Neuronal stem cell (in vitro differentiated cells): ENCODE measurements around the gene THAP12. TPM values are rescaled to one million over a fixed set of nuclear protein-coding genes. Genes with fewer than 3 reads are reported as not detected.

Experiments
- DNase-seq: peaks from one replicate; pipeline ENCODE4 v3.0.0-alpha.2; 2013; ENCODE audit warnings: low spot score
- H2AFZ ChIP-seq: one replicate; pipeline ENCODE4 v1.6.1; 2013; ENCODE audit warnings: mild to moderate bottlenecking, low read length, inconsistent platforms
- H2AK5ac ChIP-seq: 2 replicates; pipeline ENCODE4 v1.6.1; 2013; ENCODE audit warnings: low read depth, mild to moderate bottlenecking, inconsistent platforms, low read length, moderate library complexity, mixed read lengths
- H2BK120ac ChIP-seq: 2 replicates; pipeline ENCODE4 v1.6.1; 2013; ENCODE audit warnings: low read depth, mild to moderate bottlenecking, inconsistent platforms, low read length, moderate library complexity, mixed read lengths
- H2BK12ac ChIP-seq: one replicate; pipeline ENCODE4 v1.6.1; 2013; ENCODE audit warnings: low read length, inconsistent platforms
- H2BK15ac ChIP-seq: 2 replicates; pipeline ENCODE4 v1.6.1; 2013; ENCODE audit warnings: mild to moderate bottlenecking, low read length, inconsistent platforms, mixed read lengths
- H2BK5ac ChIP-seq: one replicate; pipeline ENCODE4 v1.6.1; 2013; ENCODE audit warnings: inconsistent platforms, mild to moderate bottlenecking, low read length, moderate library complexity
- H3K14ac ChIP-seq: one replicate; pipeline ENCODE4 v1.6.1; 2013; ENCODE audit warnings: low read length, inconsistent platforms
- H3K18ac ChIP-seq: 2 replicates; pipeline ENCODE4 v1.6.1; 2013; ENCODE audit warnings: low read length, inconsistent platforms
- H3K23ac ChIP-seq: 2 replicates; pipeline ENCODE4 v1.6.1; 2013; ENCODE audit warnings: low read depth, mild to moderate bottlenecking, mixed read lengths, low read length, inconsistent platforms; ENCODE audit not compliant: poor library complexity
- H3K27ac ChIP-seq: replicated peaks from 3 replicates; pipeline ENCODE4 v1.5.1; 2013; ENCODE audit warnings: low read length, inconsistent platforms
- H3K27me3 ChIP-seq, 3 experiments: 2 replicates each; pipeline ENCODE4 v1.6.1; 2013; ENCODE audit warnings: low read length in 3 of 3, mild to moderate bottlenecking in 2 of 3, inconsistent platforms in 1 of 3, low read depth in 1 of 3, mixed read lengths in 1 of 3, moderate library complexity in 1 of 3; ENCODE audit not compliant: control insufficient read depth in 3 of 3, insufficient read depth in 3 of 3
- H3K36me3 ChIP-seq, 2 donors: replicated peaks in 1 of 2; 2 replicates each; pipeline ENCODE4 v1.6.1; 2013; ENCODE audit warnings: low read length in 2 of 2; ENCODE audit not compliant: control insufficient read depth in 2 of 2, insufficient read depth in 2 of 2
- H3K4ac ChIP-seq: 2 replicates; pipeline ENCODE4 v1.6.1; 2013; ENCODE audit warnings: inconsistent platforms, mild to moderate bottlenecking, low read length, moderate library complexity
- H3K4me1 ChIP-seq, 2 donors: 1 replicate in 1 of 2; 2 replicates in 1 of 2; pipeline ENCODE4 v1.6.1; 2013; ENCODE audit warnings: low read length in 2 of 2, low read depth in 1 of 2; ENCODE audit not compliant: control insufficient read depth in 2 of 2, insufficient read depth in 1 of 2
- H3K4me2 ChIP-seq: one replicate; pipeline ENCODE4 v1.6.1; 2013; ENCODE audit warnings: mild to moderate bottlenecking, low read length, inconsistent platforms; ENCODE audit not compliant: insufficient read depth, poor library complexity, severe bottlenecking
- H3K4me3 ChIP-seq, 2 donors: 2 replicates each; pipeline ENCODE4 v1.5.1; 2013; ENCODE audit warnings: low read length in 2 of 2, mild to moderate bottlenecking in 2 of 2, inconsistent platforms in 1 of 2, moderate library complexity in 1 of 2
- H3K79me1 ChIP-seq: one replicate; pipeline ENCODE4 v1.6.1; 2013; ENCODE audit warnings: low read depth, mild to moderate bottlenecking, inconsistent platforms, low read length, moderate library complexity
- H3K9ac ChIP-seq: one replicate; pipeline ENCODE4 v1.6.1; 2013; ENCODE audit warnings: mild to moderate bottlenecking, low read depth, low read length, inconsistent platforms; ENCODE audit not compliant: poor library complexity
- H3K9me3 ChIP-seq, 2 donors: replicated peaks in 1 of 2; 2 replicates each; pipeline versions ENCODE3 to v1.6.1; 2013; ENCODE audit warnings: low read length in 2 of 2, mild to moderate bottlenecking in 2 of 2, inconsistent platforms in 1 of 2, low read depth in 1 of 2, mixed read lengths in 1 of 2, moderate library complexity in 1 of 2; ENCODE audit not compliant: control insufficient read depth in 2 of 2, insufficient read depth in 1 of 2
- H4K8ac ChIP-seq: one replicate; pipeline ENCODE4 v1.6.1; 2013; ENCODE audit warnings: low read depth, mild to moderate bottlenecking, inconsistent platforms, low read length, moderate library complexity
- H4K91ac ChIP-seq: one replicate; pipeline ENCODE4 v1.6.1; 2013; ENCODE audit warnings: low read length, low read depth, mild to moderate bottlenecking, inconsistent platforms; ENCODE audit not compliant: poor library complexity
- WGBS, 2 donors: extraction: QIAGEN DNeasy Blood & Tissue Kit; methylation state at CpG; one replicate each; pipeline ENCODE4 v1.1.7; 2013; ENCODE audit warnings: missing lambda C conversion rate in 2 of 2, mixed read lengths in 1 of 2; ENCODE audit not compliant: insufficient read length in 2 of 2, insufficient replicate concordance in 1 of 2; ENCODE audit errors: extremely low coverage in 2 of 2; 5-methylcytosine and 5-hydroxymethylcytosine counted together
- polyA plus RNA-seq, 2 experiments: library from polyadenylated mRNA; stranded (reverse); fragments of 200-250 nt; gene quantifications; one replicate each; pipeline ENCODE4 v1.2.3, GENCODE V29; 2013

The THAP12 gene, protein sequence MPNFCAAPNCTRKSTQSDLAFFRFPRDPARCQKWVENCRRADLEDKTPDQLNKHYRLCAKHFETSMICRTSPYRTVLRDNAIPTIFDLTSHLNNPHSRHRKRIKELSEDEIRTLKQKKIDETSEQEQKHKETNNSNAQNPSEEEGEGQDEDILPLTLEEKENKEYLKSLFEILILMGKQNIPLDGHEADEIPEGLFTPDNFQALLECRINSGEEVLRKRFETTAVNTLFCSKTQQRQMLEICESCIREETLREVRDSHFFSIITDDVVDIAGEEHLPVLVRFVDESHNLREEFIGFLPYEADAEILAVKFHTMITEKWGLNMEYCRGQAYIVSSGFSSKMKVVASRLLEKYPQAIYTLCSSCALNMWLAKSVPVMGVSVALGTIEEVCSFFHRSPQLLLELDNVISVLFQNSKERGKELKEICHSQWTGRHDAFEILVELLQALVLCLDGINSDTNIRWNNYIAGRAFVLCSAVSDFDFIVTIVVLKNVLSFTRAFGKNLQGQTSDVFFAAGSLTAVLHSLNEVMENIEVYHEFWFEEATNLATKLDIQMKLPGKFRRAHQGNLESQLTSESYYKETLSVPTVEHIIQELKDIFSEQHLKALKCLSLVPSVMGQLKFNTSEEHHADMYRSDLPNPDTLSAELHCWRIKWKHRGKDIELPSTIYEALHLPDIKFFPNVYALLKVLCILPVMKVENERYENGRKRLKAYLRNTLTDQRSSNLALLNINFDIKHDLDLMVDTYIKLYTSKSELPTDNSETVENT
- 48.7 TPM for polyA plus RNA-seq (2013, experiment 1 of 2)
- polyA plus RNA-seq (2013, experiment 2 of 2), result 47.2 TPM

DNA sequence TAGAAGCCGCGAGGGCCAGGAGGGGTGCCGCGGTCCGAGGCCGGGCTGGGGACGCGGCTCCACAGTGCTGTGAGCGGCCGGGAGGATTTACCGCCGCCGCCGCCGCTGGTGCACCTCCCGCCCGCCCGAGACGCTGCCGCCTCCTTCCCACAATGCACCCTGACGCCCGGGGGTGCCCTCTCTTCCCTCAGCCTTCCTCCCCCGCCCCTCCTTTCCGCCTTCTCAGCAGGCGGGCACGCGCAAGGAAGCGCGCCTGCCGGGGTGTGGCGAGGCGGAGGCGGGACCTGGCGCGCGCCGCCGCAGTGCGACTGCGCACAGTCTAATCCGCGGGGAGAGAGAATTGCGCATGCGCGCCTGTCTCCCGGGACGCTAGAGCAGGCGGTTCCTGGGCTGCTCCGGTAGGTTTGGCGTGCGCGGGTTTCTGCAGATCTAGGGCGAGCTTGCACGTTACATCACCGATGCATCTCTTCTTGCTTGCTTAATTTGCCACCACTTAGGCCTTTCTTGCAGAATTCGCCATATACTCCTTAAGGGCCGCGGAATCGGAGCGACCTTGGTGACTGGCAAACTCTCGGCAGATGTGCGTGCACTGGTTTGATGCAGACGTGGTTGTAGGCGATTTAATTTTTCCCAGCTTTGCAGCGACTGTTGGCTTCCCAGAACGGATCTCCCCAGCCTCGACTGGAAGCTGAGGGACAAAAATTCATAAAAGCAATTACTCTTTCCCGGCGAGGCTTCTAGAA lies at the start of gene THAP12, which contains the start of gene GVQW3:
Gene THAP12, minus strand, starts transcription at position 156 of the 743 bp plus-strand sequence. CDS start 296 bp downstream, outside the sequence.
Gene GVQW3, plus strand, starts transcription at position 347 of the 743 bp plus-strand sequence. CDS start 506 bp downstream, outside the sequence.
- H3K9me3 ChIP-seq, result peaks cover 0 to 7% of the 10 kb centered on the region in 2 donors
- H3K4me2 ChIP-seq, result peak within 1 kb of the TSS; percentile 68
- no peaks in the 10 kb centered on the region for H3K27me3 ChIP-seq
- H3K27ac ChIP-seq, result peak within 1 kb of the TSS; percentile 57
- H2BK5ac ChIP-seq, result no peak within 1 kb of the TSS
- H2BK12ac ChIP-seq, result no peak within 1 kb of the TSS
- H2BK15ac ChIP-seq, result no peak within 1 kb of the TSS
- peak within 1 kb of the TSS; percentile 49 for H3K23ac ChIP-seq
- peaks cover 2 to 28% of the 10 kb centered on the region in 2 donors for H3K36me3 ChIP-seq
- H3K4ac ChIP-seq, result no peak within 1 kb of the TSS
- H2AK5ac ChIP-seq, result no peak within 1 kb of the TSS
- peak within 1 kb of the TSS; percentile 92 for H3K18ac ChIP-seq
- H2AFZ ChIP-seq, result peak within 1 kb of the TSS; percentile 92
- H3K14ac ChIP-seq, result peak within 1 kb of the TSS; percentile 83
- H4K91ac ChIP-seq, result no peak within 1 kb of the TSS
- no peak within 1 kb of the TSS for H2BK120ac ChIP-seq
- DNase-seq, result peak; percentile 99
- H3K79me1 ChIP-seq, result peaks cover 11% of the 10 kb centered on the region
- peak within 1 kb of the TSS; percentile 90 for H3K9ac ChIP-seq
- H4K8ac ChIP-seq, result no peak within 1 kb of the TSS
- WGBS, 2 donors, result no CpG with 5 or more reads among the region's 69 CpGs
- peaks cover 7 to 16% of the 10 kb centered on the region in 2 donors for H3K4me1 ChIP-seq
- peak within 1 kb of the TSS; percentile 67 to 96 for H3K4me3 ChIP-seq

DNA sequence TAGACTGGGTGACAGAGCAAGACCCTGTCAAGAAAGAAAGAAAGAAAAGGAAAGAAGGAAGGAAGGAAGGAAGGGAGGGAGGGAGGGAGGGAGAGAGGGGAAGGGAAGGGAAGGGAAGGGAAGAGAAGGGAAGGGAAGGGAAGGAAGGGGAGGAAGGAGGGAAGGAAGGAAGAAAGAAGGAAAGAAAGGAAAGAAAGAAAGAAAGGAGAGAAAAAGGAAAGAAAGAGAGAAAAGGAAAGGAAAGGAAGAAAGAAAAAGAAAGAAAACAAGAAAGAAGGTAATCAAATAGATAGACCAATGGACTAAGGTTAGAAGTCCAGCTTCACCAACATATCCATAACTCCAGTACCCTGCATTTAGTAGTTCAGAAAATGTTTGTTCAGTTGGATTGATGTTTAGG lies 45.7 kb upstream of the THAP12 start:
- Histone ChIP-seq H3K79me1 (no peaks in the 10 kb centered on the region), H3K36me3 (no peaks in the 10 kb centered on the region), H3K9me3 (no peaks in the 10 kb centered on the region), H2BK12ac (no peak overlapping the region), H2AFZ (no peak overlapping the region), H3K9ac (no peak overlapping the region), H2BK120ac (no peak overlapping the region), H3K18ac (no peak overlapping the region), H2BK15ac (no peak overlapping the region), H3K14ac (no peak overlapping the region), H2AK5ac (no peak overlapping the region), H3K4me2 (no peak overlapping the region), H2BK5ac (no peak overlapping the region), H4K8ac (no peak overlapping the region), H4K91ac (no peak overlapping the region), H3K23ac (no peak overlapping the region), H3K27ac (no peak overlapping the region), H3K4ac (no peak overlapping the region), H3K27me3 (no peaks in the 10 kb centered on the region), H3K4me1 (peaks cover 0 to 1% of the 10 kb centered on the region in 2 donors), H3K4me3 (no peak overlapping the region)
- no peak for DNase-seq

DNA sequence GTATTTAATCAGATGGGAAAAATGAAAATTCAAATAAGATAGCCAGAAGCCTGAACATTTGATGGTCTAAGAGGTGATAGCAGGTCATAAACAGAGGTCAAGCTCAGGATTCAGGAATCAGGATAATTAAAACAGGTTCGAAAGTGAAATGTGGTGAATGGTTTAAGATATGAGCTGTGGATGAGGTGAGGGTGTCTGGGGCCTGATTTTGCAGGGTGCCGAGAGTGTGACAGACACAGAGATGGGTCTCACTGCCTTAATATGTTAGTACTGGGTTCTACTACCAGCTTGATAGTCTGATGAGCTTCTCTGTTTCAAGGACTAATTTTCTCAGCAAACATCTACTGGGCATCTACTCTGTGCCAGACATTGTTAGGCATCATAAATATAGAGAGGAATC lies 44.0 kb upstream of the THAP12 start:
- Histone ChIP-seq H3K79me1 (no peaks in the 10 kb centered on the region), H2AK5ac (no peak overlapping the region), H3K27me3 (no peaks in the 10 kb centered on the region), H3K23ac (no peak overlapping the region), H4K91ac (no peak overlapping the region), H2BK5ac (no peak overlapping the region), H4K8ac (no peak overlapping the region), H2BK15ac (no peak overlapping the region), H3K27ac (no peak overlapping the region), H3K4ac (no peak overlapping the region), H3K36me3 (no peaks in the 10 kb centered on the region), H3K18ac (no peak overlapping the region), H3K4me3 (no peak overlapping the region), H2BK12ac (no peak overlapping the region), H2AFZ (no peak overlapping the region), H3K9me3 (no peaks in the 10 kb centered on the region), H3K9ac (no peak overlapping the region), H3K4me1 (peaks cover 0 to 1% of the 10 kb centered on the region in 2 donors), H3K4me2 (no peak overlapping the region), H2BK120ac (no peak overlapping the region), H3K14ac (no peak overlapping the region)
- 100% methylated on average over 1 of the region's 2 CpGs; no CpG with 5 or more reads in 1 of the 2 donors for WGBS, 2 donors
- no peak for DNase-seq
